Left ventricle myocardium superior (tissue), 1 donor: ENCODE data around the gene VAMP8. TPM values are rescaled to one million over a fixed set of nuclear protein-coding genes. Genes with fewer than 3 reads are reported as not detected.
"Not testable (repeated sequence)": the region's sequence is repeated elsewhere in the genome, so short reads cannot be mapped to it uniquely, and the experiment has no call there.

Experiments
- ATAC-seq: fragments of 200-7000 bp; cut with Tn5 transposase; one replicate; pipeline ENCODE4 v1.9.1; 2020; ENCODE audit warnings: mild to moderate bottlenecking, moderate library complexity
- DNase-seq: peaks from one replicate; pipeline ENCODE4 v3.0.0-alpha.2; 2020
- intact Hi-C: fragments of 100-400 bp; cut with micrococcal nuclease; formaldehyde crosslinking; loops from one replicate; pipeline ENCODE4 v1.11.0; 2022
- total RNA-seq: library from RNA; stranded (reverse); fragmentation: NEBNext Ultra II Directional; extraction: Animal tissue kit (Norgen Biotek cat#: 25700); gene quantifications from one replicate; pipeline ENCODE4 v1.2.1, GENCODE V29; 2021
- donor health status: DM: no; HTN: yes; CAD: no; lungs with severe emphysema.

VAMP8 gene
- total RNA-seq, 1 donor from 2014 or later, result 17.1 TPM

GRCh38 chr2:85607268-85608215, 30.2 kb downstream of the VAMP8 start:
- peak; percentile 2 for ATAC-seq
- intact Hi-C loops, result no loop called here
- DNase-seq, result no peak

DNA sequence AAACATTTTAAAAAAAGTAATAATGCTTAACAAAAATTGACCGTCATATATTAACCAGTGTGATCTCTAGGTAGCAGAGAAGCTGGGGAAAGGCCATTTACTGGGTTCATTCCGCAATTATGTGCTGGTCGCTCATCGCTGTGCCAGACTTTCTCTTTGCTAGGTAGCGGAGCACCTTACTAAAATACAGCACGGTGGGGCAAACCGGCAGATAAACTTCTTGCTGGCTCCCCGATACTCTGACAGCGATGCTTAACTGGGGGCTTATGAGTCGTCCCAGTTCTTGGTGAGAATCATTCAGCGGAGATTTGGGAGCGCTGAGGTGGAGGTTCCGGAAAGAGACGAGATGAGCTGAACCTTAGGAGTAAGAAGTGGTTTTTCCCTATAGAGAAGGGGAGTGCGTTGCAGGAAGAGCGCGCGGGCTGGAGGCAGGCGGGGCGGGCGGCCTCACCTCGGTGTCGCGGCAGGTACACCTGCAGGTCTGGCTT, 33.9 kb downstream of the VAMP8 start:
- no peak for DNase-seq
- no peak for ATAC-seq
- intact Hi-C loops, result no loop called here

DNA sequence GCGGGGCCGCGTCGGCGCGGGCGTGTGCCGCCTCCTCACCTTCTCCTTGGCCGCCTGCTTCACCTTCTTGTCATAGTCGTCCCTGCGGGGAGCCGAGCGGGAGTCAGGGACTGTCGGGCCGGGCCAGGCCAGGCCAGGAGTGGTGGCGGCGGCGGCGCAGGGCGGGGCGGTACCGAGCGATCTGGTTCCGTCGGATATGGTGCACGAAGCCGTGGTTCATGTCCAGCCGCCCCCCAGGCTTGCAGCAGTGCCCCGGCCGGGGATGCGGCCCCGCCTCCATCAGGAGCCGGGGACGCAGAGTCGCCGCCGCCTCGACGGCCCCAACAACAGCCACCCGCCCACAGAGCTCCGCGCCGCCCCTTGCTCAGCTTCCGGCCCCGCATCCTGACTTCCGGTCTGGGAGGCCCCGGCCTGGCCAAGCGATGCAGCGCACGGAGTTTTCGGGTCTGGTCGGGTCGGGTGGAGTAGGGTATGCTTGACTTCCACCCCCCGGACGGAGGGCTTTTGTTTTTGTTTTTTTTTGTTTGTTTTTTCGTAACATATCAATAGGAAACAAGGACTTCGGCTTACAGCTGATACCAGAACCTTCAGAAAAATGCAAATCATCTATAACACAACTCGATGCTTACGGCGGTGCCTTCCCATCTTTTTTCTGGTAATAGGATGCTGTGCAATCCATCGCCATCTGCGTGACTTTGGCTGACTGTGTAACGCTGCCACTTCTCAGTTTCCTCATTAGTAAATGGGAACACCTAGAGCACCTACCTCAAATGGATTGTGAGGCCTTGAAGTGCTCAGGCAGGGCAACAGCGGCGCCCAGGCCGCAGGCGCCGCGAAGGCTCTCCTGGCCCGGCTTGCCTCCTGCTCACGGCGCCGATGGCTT, 34.6 kb downstream of the VAMP8 start, which contains the start of gene C2orf68:
C2orf68 (minus strand) TSS at position 362 of the 883 bp plus-strand sequence; CDS start at position 280, 82 bp downstream.
- intact Hi-C loops, result no loop called here
- ATAC-seq, result peak; percentile 83

GRCh38 chr2:85613717-85614515, 36.5 kb downstream of the VAMP8 start:
- DNase-seq, result no peak
- intact Hi-C loops, result no loop called here
- ATAC-seq, result no peak

More for the DNA sequence above, 34.6 kb downstream of the VAMP8 start, which contains the start of gene C2orf68:
- DNase-seq, result peak; percentile 95

DNA sequence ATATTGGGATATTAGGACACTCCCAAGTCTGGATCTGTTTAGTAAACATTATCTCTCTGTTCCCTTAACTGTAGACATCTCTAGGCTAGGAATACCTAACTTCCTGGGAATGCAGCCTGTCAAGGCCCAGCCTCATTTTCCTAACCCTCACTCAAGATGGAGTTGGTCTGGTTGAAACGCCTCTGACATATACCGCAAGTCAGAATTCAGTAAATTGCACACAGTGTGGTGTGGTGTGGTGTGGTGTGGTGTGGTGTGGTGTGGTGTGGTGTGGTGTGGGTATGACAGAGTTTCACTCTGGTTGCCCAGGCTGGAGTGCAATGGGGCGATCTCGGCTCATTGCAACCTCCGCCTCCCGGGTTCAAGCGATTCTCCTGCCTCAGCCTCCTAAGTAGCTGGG, 37.4 kb downstream of the VAMP8 start:
- intact Hi-C loops, DNase-seq: not testable (repeated sequence)

DNA sequence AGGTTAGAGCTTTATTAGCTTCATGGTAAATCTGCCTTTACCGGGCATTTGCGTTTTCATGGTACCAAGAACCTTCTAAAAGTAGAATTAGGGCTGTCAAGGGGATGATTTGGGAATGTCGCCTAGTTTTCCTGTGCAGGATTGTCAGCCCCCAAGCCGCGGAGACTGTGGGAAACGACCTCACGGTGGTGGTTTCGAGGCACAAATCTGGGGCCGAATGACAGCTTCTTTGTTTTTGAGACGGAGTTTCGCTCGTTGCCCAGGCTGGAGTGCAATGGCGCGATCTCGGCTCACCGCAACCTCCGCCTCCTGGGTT, 38.0 kb downstream of the VAMP8 start:
- ATAC-seq, result no peak
- DNase-seq, result no peak
- intact Hi-C loops, result no loop called here

More for the DNA sequence above, 37.4 kb downstream of the VAMP8 start:
- not testable (repeated sequence) for ATAC-seq

- ATAC-seq, intact Hi-C loops: not testable (repeated sequence)
Measured at GRCh38 chr2:85617723-85618122, 40.3 kb downstream of the VAMP8 start.

DNA sequence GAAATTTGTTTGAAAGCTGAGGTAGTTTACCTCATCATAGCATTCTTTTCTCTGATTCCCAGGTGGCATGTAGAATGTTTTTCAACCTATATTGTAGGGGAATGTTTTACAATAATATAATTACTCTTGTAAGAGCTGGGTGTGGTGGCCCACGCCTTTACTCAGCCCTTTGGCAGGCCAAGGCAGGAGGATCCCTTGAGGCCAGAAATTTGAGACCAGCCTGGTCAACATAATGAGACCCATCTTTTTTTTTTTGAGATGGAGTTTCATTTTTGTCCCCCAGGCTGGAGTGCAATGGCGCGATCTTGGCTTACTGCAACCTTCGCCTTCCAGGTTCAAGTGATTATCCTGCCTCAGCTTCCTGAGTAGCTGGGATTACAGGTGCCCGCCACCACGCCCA, 42.2 kb downstream of the VAMP8 start:
- DNase-seq, result no peak
- intact Hi-C loops, result no loop called here
- no peak for ATAC-seq

More at GRCh38 chr2:85617723-85618122, 40.3 kb downstream of the VAMP8 start:
- not testable (repeated sequence) for DNase-seq

DNA sequence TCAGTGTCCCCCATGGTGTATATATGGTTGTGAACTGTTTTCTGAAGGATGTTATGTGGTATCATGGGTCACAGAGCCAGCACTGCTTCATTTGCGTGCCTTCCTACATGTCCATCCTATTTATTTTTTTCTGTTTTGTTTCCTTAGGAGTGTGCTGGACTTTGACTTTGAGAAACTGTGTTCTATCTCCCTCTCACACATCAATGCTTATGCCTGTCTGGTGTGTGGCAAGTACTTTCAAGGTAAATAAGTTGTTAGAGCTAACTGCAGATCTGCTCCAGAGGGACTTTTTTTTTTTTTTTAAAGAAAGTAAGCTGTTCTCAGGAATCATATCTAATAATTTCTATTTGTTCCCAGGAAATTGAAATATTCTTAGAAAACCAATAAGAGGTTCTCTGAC, 44.0 kb downstream of the VAMP8 start:
- no peak for DNase-seq
- no peak for ATAC-seq
- intact Hi-C loops, result no loop called here

DNA sequence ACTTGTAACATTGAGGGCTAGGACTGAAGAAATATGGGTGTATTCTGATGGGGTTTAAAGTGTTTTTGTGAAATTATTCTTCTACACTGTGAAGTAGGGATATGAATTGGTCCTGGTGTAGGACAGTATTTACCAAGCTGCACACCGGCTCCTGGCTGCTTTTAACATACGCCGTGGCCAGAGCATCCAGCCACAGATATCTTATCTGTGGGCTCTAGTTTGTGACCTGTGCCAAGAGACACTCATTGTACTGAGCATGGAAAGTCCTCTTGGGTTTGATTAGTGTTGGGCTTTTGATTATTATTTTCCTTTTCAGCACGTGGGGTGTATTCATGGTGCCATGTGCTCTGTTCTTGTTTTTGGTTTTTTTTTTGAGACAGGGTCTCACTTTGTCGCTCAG, 46.6 kb downstream of the VAMP8 start:
- ATAC-seq (peak; percentile 92), DNase-seq (peak; percentile 43)
- intact Hi-C loops, result no loop called here

DNA sequence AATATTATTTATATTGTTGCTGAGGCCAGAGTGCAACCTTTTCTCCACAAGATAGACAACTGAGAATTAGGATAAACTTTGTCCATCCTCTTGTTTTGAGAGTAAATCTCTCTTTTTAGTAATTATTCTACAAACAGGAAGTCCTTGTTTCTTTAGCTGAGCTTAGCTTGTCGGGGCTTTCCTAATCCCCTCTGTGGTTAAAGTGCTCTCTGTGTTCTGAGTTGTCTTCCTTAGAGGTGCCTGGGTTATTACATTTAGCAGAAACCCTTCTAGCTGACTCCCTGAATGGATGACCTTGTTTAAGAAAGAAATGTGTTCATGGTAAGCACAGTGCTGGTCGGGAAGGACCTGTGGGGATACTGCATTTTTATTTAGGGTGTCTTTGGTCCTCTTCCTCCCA, 51.3 kb downstream of the VAMP8 start:
- intact Hi-C loops, result no loop called here
- DNase-seq (no peak), ATAC-seq (no peak)

- intact Hi-C loops, result no loop called here
- ATAC-seq (no peak), DNase-seq (no peak)
Measured at GRCh38 chr2:85631316-85631715, 53.9 kb downstream of the VAMP8 start.

Other genes with a start within 250 kb of the VAMP8 start
- 66.9 TPM for gene TGOLN2, start 249.6 kb upstream of the VAMP8 start, total RNA-seq
- 31.2 TPM for gene RETSAT, start 223.1 kb upstream of the VAMP8 start, total RNA-seq
- 10.4 TPM for gene ELMOD3, start 222.8 kb upstream of the VAMP8 start, total RNA-seq
- gene CAPG, start 167.2 kb upstream of the VAMP8 start, total RNA-seq, result 6.1 TPM
- gene SH2D6, start 158.9 kb upstream of the VAMP8 start, total RNA-seq, result not detected
- 130 TPM for gene MAT2A, start 38.4 kb upstream of the VAMP8 start, total RNA-seq
- gene GGCX, start 16.1 kb upstream of the VAMP8 start, total RNA-seq, result 28.1 TPM
- gene VAMP5, start 6.8 kb downstream of the VAMP8 start, total RNA-seq, result 54.8 TPM
- 89.9 TPM for gene RNF181, start 18.2 kb downstream of the VAMP8 start, total RNA-seq
- gene TMEM150A, start 25.1 kb downstream of the VAMP8 start, total RNA-seq, result 14.9 TPM
- 29.2 TPM for gene C2orf68, start 34.5 kb downstream of the VAMP8 start, total RNA-seq
- gene USP39, start 38.6 kb downstream of the VAMP8 start, total RNA-seq, result 30.0 TPM
- gene SFTPB, start 90.6 kb downstream of the VAMP8 start, total RNA-seq, result 0.50 TPM
- 2.3 TPM for gene GNLY, start 116.8 kb downstream of the VAMP8 start, total RNA-seq
- gene ATOH8, start 176.4 kb downstream of the VAMP8 start, total RNA-seq, result 29.6 TPM